GM18502 (cell line): ENCODE measurements around the gene UQCC2.

Source experiments
- ATAC-seq: cut with Tn5 transposase; IDR thresholded peaks from one replicate; pipeline ENCODE4 v1.9.1; 2021; ENCODE audit warnings: mild to moderate bottlenecking; ENCODE audit not compliant: unreplicated experiment, poor library complexity

UQCC2 gene

DNA sequence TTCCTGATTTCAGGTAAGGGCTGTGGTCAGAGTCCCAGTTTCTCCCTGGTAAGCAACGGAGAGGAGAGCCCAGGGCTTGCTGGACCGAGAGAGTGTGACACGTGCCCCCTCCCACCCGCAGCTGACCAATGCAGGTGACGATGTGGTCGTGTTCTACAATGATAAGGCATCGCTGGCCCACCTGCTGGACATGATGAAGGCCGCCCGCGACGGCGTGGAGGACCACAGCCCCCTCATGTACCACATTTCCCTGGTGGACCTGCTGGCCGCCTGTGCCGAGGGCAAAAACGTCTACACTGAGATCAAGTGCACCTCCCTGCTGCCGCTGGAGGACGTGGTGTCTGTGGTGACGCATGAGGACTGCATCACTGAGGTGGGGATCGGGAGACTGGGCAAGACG, 31.7 kb downstream of the UQCC2 start:
- ATAC-seq = no peak

DNA sequence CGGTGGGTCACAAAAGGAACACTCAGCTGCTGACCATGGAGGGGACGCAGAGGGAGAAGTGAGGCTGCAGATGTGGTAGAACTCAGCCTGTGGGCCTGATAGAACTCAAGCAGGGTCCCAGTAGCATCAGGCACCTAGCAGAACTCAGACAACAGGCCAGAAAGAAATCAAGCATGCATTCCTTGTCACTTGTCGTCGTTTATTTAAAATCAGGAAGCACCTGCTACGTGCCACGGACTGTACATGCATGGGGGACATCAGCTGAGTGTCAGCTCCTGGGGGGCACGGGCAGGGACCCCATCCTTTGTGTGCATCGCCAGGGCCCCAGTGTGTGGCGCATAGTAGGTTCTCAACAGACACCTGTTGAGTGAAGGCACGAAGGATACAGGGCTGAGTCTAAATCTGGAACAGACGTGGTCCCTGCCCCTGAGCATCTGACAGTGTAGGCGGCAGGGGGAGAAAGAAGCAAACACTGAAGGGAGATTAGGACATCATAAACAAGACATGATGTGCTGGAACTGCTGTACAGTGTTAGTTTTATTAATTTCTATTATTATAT, 32.5 kb downstream of the UQCC2 start:
- no peak for ATAC-seq

DNA sequence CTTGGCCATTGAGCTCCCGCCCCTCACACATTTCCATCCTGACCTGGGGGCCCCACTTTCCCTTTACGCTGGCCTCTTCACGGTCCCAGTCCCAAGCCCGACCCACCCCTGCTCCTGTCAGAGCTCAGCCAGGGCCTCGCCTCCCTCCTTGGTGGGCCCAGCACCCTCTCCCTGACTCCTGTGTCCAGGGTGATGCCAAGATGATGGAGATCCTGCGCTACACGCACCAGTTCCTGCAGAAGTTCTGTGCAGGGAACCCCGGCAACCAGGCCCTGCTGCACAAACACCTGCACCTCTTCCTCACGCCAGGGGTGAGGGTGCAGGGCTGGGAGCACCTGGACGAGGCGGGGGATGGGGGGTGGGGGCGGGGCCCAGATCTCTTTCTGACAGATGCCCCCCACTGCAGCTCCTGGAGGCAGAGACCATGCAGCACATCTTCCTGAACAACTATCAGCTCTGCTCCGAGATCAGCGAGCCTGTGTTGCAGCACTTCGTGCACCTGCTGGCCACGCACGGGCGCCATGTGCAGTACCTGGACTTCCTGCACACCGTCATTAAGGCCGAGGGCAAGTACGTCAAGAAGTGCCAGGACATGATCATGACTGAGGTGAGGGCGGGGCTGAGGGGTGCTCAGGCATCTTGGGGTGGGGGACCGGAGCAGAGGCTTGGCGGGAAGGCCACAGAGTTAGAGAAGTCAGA, 33.1 kb downstream of the UQCC2 start:
- no peak for ATAC-seq

DNA sequence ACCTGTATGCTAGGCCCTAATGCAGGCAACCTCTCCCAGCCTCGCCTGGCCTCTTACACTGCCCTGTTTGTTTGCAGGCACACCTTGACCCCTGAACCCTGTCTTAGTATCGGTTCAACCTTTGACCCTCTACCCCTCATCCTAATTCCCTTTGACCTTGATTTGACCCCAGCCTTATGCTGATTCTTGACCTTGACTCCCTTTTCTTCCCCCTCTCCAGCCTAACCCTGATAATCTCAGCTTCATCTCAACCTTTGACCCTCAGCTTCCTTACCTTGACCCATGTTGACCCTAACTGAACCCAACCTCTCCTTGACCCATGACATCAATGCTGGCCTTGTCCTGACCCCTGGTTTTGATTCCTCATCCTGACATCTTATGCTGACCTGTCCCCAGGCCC, 33.8 kb downstream of the UQCC2 start:
- ATAC-seq = no peak

DNA sequence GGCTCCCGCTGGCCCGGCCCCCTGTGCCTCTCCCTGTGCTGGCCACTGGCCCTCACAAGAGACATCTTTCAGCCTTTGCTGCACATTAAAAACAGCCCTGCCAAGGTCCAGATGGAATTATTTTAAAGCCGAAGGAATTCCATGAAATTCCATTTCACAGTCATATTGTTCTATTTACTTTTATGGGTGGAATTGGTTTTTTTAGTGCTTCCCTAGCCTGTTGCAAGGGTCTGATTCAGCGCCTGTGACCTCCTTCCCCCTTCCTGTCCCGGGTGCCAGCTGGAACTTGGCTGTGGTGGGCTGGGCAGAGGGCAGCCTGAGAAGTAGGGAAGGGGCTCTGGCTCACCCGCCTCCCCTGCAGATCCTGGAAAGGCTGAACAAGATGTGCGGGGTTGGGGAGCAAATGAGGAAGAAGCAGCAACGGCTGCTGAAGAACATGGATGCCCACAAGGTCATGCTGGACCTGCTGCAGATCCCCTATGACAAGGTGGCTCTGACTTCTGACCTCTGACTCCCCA, 34.3 kb downstream of the UQCC2 start:
- ATAC-seq = no peak

DNA sequence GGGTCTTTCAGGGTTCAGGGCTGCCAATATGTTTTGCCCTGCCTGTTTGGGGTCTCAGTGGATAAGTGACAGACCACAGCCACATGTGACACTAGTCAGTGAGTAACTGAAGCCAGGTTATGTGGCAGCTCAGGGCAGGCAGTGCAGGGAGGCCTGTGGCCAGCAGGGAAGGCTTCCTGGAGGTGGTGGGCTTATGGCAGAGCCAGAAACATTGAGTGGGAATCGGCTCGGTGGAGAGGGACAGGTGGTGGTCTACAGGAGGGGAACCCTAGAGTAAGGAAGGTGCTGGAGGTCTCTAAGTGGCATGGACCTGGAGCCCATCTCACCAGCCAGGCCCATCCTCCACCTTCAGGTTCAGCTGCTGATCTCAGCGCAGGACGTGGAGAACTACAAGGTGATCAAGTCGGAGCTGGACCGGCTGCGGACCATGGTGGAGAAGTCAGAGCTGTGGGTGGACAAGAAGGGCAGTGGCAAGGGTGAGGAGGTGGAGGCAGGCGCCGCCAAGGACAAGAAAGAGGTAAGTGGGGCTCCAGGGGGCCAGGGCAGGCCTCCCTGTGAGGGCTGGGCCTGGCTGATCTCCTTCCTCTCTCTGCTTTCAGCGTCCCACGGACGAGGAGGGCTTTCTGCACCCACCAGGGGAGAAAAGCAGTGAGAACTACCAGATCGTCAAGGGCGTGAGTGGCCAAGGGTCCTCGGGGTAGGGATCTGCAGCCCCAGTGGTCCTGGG, 34.9 kb downstream of the UQCC2 start:
- ATAC-seq = no peak

DNA sequence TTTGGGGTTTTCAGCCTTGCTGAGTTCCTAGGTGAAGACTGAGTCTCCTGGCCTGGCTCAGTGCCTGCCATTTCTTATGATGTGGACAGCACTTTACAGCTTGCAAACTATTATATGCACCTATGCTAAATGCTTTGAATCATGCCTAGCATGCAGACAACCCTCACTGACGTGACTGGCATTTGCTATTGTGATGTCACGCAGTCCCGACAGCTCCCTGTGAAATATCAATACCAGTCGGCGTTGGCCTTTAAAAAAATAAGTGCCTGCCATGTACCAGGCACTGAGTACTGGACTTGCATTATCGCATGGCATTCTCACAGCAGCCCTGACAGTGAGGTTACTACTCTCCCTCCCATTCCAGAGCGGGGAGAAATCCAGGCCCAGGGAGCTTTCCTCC, 35.5 kb downstream of the UQCC2 start:
- ATAC-seq = no peak

DNA sequence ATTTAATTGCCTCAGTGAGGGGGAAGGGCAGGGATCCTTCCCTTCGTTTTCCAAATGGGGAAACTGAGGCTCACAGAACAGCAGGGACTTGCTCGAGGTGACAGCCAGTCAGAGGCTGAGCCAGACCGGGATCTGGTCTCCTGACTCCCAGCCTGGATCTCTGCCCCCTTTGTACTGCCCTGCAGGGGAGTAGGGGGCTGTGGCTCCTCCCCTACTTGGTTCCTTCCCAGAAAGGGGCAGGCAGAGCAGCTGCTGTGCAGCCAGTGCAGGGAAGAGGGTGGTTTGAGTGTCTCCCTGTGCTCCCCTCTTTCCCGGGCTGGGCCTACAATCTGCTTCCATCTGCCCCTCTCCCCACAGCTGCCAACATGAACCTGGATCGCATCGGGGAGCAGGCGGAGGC, 37.6 kb downstream of the UQCC2 start:
- no peak for ATAC-seq

DNA sequence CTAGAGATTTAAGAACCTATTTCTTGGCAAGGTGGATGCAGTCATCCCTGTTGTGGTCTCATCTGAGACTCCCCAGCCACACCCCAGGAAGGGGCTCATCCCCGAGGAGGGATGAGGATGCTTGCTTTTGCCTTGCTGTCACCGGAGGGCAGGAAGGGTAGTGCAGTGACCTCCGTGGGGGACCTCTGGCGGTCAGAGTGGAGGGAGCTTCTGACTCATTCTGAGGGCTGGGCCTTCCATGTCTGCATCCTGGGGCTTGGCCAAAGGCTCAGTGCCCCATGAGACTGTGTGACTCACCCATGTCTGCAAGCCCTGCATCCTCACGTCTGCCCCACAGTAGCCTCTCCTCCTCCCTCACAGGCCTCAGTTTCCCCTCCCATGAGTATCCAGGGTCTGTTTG, 38.7 kb downstream of the UQCC2 start:
- no peak for ATAC-seq

DNA sequence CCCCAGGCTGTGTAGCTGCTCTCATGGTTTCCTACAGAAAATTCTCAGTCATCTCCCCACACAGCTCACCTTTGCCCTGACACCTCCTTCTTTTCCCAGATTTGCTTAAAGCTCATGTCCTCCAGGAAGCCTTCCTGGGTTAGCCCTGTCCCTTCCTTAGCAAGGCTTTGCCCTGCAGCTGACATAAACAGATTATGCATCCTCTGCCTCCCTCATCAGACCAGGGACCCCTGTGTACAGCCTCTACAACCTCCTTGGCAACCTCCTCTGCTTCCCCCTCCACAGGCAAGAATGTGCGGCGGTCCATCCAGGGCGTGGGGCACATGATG, 39.8 kb downstream of the UQCC2 start:
- no peak for ATAC-seq

DNA sequence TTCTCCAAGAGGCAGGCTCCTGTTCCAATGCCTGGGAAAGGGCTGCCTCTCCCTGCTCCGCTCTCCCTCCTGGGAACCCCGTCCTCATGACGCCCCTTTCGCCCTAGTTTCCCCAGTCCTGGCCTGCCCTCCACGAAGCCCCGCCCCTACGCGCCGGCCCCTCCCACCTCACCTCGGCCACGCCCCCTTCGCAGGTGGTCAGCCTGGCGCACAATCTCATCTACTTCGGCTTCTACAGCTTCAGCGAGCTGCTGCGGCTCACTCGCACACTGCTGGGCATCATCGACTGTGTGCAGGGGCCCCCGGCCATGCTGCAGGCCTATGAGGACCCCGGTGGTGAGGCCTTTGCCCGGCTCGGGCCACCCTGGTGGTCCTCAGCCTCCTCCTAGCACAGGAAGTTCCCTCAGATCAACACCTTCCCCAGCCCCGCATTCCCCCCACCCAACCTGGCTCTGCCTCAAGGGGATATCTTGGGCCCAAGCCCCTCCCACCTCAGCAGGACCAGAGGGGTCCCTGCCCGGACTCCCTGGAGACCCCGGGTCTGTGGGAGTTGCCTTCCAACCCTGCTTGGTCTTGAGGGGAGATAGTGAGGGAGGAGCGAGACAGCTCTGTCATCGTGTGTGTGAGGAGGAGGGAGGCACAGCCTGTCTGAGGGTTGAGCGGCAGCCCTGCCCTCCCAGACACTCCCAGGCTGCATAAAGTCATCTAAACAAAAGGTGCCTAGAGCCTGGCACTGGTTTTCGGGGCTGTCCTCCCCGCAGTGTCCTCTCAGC, 40.3 kb downstream of the UQCC2 start:
- no peak for ATAC-seq

DNA sequence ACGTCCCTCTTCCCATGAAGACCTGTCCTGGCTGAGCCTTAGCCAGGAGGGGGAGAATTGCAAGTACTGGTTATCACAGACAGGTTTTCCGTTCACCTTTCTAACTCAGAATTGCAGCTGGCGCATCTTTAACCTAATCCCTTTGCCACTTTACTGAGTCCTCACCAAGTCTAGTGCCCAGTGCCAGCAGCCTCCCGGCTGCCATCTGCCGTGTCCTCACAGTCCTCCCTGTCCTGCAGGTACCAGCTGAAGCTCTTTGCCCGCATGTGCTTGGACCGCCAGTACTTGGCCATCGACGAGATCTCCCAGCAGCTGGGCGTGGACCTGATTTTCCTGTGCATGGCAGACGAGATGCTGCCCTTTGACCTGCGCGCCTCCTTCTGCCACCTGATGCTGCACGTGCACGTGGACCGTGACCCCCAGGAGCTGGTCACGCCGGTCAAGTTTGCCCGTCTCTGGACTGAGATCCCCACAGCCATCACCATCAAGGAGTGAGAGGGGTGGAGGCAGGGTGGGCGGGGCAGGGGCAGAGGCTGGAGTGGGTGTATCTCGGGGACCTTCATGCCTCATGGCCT, 41.3 kb downstream of the UQCC2 start:
- ATAC-seq = no peak

DNA sequence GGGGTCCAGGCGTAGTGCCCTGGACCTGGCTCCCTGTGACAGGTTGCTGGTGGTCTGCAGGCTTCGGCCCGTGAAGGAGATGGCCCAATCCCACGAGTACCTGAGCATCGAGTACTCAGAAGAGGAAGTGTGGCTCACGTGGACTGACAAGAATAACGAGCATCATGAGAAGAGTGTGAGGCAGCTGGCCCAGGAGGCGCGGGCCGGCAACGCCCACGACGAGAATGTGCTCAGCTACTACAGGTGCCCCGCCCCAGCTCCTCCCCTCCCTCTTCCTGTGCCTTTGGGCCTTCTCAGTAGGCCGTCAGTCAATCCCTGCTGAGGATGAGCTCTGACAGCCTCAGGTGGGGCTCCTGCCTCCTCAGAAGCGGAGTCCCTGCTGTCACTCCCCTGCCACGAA, 42.6 kb downstream of the UQCC2 start:
- ATAC-seq = no peak

DNA sequence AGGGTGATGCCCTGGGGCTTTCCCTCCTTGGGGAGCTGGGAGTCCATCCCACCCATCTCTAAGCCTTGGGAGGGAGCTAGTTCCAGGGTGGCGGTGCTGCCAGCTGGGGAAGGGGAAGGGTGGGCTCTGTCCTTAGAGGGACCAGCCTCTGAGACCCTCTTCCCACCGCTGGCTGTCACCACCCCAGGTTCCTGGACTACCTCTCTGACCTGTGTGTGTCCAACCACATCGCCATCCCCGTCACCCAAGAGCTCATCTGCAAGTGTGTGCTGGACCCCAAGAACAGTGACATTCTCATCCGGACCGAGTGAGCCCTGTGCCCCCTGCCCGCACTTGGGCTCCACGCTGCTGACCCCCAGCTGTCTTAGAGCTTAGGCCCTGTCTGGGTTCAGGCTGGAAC, 43.2 kb downstream of the UQCC2 start:
- no peak for ATAC-seq

DNA sequence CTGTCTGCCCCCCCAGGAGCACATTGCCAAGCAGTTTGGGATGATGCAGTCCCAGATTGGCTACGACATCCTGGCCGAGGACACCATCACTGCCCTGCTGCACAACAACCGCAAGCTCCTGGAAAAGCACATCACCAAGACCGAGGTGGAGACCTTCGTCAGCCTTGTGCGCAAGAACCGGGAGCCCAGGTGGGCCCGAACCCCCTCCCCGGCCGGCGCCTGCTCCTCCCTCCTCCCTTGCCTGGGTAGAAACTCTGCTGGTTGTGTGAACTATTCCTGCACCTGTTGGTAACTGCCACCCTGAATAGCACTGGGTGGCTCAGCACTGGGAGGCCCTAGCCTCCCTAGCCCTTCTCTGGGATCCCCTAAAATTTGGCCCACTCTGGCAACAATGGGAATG, 43.7 kb downstream of the UQCC2 start:
- ATAC-seq = no peak

DNA sequence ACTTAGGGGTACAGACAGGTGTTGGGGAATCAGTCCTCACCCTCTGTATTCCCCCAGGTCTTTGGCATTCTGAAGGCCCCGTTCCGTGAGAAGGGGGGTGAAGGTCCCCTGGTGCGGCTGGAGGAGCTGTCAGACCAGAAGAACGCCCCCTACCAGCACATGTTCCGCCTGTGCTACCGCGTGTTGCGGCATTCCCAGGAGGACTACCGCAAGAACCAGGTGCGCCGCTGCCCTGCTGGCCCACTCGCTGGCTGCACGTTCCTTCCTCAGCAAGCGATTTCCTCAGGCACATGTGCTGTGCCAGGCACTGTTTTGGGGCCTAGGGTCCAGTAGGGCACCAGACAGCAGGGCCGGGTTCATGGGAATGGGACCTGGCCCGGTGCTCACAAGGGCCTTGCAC, 44.4 kb downstream of the UQCC2 start:
- ATAC-seq = no peak

DNA sequence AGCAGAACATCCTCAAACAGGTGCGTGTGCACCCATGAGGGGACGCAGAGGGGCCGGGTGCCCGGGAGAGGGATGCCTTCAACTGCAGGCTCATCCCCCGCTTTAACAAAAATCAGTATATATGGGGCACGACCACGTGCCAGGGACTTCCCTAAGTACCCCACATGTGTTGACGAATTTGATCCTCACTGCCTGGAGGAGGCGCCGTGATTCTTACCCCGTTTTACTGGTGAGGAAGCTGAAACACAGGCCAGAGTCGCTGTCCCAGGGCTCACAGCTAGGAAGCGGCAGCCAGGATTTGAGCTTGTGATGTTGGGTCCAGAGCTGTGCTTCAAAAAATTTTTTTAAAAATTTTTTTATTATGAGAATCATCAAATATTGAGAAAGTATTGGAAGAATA, 45.5 kb downstream of the UQCC2 start:
- ATAC-seq = no peak

DNA sequence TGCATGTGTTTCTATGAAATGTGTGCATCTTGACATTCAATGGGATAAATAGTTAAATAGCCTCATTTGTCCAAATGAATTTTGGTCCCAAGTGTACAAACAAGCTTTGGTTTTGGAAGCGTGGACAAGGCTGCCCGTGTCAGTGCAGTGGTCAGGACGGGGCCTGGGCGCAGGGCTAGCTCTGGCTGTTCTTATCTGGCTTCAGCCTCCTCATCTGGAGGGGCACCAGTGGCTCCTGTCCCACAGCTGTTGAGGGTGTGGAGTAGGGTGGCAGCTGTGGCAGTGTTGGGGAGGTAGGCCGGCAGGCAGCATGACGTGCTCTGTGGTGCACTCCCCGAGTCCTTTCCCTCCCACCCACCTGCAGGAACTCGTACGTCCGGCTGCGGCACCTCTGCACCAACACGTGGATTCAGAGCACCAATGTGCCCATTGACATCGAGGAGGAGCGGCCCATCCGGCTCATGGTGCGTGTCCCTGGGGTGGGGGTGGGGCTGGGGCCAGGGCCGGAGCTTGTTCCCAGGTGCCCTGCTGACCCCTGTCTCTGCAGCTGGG, 46.9 kb downstream of the UQCC2 start:
- ATAC-seq = no peak

DNA sequence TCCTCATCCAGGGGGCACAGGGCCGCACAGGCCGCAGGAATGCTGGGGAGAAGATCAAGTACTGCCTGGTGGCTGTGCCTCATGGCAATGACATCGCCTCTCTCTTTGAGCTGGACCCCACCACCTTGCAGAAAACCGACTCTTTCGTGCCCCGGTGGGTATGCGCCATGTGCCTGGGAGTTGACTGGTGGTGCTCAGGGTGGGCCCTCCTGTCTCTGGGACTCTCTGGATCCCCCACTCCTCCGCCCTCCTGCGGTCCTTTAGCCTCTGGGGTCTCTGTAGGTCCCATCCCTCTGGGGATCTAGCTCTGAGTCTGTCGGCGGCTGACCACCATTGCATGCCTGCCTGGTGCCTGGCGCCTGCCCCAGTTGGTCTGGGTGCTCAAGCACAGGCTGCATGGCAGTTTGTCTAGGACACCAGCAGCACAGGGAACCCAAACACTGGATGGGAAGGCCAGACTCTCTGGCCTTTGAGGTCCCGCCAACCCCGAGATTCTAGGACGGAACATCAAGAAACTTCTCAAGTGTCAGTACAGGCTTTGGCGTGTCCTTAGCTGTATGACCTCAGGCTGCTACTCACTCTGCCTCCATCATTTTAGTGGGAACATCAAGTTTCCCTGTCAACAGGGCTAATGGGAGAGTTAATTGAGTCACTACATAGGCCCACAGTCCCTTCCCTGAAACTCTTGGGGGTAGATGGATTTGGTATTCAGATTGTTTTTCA, 47.6 kb downstream of the UQCC2 start:
- ATAC-seq = no peak

DNA sequence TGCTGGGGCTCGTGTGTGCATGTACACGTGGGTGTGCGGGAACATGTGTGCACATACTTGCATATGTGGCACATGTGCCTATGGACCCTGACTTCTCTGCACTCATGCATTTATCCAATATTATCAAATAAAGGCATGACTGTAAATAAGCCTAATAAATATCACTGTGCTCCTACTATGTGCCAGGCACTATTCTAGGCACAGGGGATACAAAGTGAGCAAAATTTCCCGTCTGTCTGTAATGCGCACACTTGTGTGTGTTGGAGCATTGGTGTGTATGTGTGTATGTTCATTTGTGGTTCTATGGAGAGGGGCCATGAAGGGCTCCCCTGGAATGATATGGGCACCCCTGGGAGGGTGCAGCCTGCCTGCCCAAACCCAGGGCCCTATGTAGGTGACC, 48.5 kb downstream of the UQCC2 start:
- no peak for ATAC-seq
